HG03520 (cell line): ENCODE measurements around the gene TCERG1L.

ENCODE experiments used
- ATAC-seq: cut with Tn5 transposase; IDR thresholded peaks from one replicate; pipeline ENCODE4 v1.9.1; 2021; ENCODE audit warnings: mild to moderate bottlenecking, moderate library complexity; ENCODE audit not compliant: unreplicated experiment

Gene TCERG1L

DNA sequence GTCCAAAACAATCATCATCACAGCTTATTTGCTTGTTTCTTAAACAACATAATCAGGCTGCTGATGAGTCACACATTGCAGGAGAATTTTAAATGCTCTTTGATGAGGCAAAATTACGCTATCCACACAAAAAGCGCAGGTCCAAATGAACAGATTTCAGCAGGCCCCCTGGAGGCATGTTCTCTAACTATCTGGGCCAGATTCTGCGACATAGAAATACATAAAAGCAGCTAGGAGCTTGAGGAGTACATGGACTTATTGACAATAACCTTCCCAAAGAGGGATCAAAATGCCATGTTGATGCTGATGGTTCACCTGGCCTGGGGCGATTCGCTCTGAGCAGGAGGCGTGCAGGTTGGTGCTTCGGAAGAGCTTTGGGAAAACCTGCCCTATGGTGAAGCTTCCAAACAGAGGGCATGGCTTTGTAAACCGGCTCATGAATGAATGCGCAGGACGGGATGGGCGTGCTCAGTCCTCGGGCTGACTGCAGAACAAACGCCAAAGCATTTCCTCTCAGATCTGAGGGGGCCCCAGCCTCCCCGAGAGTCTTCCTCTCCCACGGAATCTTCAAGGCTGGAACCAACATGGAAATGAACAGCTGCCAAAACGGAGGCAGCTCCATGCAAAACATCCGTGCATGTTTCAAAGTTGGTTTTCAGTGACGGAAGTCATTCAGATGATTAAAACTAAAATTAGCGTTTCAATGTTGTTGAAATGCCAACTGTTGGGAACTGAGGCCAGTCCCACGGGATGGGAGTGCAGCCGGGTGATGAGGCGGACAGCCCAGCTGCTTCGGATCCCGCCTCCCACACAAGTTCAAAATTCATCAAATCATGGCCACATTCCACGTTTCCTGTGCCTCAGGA, 179.6 kb downstream of the TCERG1L start:
- no peak for ATAC-seq

DNA sequence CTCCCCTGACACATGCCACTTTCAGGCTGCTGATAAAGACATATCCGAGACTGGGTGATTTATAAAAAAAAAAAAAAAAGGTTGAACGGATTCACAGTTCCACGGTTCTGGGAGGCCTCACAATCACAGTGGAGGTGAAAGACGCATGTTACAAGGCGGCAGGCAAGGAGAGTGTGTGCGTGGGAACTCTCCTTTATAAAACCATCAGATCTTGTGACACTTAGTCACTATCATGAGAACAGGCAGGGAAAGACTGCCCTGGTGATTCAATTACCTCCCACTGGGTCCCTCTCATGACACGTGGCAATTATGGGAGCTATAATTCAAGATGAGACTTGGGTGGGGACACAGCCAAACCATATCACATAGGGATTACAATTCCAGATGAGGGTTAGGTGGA, 181.5 kb downstream of the TCERG1L start:
- no peak for ATAC-seq

DNA sequence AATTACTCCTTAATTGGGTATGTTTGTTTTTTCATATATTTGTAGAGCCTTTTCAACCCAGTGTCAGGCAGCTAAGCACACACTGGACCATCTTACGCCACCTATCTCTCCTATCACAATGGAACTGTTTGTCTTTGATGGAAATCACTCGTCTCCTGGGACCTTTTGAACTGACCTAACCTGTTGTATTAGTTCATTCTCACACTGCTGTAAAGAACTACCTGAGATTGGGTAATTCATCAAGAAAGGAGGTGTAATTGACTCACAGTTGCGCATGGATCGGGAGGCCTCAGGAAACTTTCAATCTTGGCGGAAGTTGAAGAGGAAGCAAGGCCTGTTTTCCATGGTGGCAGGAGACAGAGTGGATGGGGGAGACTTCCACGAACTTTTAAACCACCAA, 182.0 kb downstream of the TCERG1L start:
- ATAC-seq, result no peak

DNA sequence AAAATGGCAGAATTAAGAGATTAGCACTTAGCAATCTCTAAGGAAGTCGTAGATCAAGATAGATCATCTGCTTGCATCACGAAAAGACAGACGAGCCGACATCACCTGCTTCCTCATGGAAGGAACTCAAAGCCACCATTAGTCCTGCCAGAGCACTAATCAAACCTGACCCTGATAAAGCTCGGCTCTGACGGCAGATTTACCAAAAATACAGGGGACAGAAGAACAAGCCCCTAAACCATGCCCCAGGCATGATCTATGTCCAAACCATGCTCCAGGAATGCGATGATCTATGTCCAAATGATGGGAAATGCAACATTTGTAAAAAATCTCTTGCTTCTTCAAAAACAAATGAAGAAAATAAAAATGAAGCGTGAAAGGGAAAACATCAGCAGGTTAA, 182.8 kb downstream of the TCERG1L start:
- ATAC-seq, result no peak

DNA sequence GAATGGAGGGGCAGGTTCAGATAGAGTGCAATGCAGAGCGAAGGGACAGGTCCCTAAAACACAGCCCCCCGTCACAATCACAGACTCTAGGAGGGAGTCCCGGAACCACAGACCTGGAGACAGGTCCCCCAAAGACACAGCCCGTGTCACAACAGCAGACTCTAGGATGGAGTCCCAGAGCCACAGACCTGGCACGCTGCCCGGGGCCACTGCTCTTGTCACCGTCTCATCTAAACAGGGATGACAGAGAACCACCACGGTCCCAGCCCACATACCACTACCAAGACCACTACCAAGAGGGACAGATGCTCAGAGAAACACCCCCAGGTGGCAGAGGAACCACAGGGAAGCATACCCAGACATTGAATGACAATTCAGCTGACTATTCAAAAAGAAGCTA, 183.9 kb downstream of the TCERG1L start:
- ATAC-seq, result no peak

DNA sequence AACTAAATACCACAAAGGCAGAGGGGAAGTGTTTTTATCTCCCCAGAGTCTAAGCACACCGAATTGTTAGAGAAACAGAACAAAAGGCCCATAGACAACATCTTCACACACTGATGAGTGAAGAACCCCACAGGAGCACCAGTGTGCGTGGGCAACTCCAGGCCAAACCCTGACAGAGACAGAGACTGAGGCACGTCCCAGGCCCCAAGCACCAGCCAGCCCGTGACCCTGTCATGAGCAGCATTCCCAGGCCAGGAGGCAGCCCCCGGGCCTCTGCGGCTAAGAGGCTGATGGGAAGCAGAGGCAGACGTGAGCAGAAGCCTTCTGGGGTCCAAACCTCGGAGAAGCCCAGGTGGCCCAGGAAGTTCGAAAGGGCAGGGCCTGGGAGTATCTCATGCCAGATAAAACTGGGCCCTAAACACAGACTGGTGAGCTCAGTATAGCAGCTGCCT, 184.4 kb downstream of the TCERG1L start:
- no peak for ATAC-seq

DNA sequence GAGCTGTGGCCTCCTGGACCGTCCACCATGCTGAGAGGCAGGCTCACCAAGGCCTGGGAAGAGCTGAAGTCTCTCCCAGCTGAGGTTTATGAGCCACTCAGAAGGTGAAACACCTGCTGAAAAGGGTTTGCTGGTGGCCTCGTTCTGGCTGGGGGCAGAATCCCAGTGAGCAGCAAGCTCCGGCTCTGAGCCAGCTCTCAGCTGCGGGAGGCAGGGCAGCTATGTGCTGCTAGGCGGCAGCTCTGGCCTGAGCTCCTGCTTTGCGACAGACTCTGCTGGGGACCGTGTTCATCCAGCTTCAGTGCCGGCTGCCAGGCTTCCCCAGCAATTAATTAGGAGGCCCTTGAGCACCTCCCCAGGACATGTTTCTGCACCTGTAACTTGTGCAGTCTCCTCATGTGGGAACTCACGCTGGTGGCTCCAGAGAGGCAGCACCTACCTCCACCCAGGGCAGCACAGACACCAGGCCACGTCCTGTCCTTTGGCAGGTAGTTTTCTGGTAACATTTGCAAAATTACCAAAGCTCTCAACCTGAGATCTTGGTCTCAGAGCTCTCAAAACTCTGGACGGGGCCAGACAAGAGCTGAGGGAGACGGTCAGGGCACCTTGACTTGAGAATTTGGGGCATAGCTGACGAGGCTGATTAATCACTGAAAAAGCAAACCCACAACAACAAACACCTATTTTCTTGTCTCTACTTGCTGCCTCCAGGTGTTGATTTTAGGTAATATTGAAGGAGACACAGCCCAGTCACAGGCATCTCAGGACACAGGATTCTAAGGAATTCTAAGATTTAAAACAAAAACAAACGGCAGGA, 185.0 kb downstream of the TCERG1L start:
- no peak for ATAC-seq

DNA sequence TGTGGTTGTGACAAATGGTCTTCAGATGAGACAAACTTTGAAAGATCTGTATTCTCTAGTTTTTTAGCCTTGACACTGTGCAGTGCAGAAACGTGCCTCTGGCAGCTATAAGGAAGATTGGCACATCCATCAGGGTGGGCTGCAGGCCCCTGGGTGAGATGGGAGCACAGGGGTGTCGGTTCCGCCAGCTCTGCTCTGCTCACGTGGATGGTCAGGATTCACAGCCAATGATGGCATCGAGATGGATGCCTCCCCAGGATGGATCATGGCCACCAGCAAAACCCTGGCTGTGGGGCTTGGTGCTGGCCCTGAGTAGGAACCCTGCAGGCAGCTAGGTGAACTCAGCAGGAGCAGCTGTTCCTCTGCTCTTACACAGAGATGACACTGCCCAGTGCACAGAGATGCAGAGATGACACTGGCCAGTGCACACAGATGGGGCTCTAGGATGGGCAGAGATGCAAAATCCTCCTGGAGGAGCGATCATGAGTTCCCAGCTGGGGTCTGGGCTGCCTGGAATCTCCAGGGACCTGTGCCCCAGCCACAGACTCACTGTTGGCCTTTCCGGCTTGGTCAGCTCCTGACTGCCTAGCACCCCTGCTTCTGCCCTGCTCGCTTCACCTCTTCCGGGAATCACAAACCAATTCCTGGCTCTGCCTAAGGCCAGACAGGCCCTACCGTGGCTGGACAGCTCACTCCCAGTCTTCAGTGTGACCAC, 185.9 kb downstream of the TCERG1L start:
- ATAC-seq, result no peak

DNA sequence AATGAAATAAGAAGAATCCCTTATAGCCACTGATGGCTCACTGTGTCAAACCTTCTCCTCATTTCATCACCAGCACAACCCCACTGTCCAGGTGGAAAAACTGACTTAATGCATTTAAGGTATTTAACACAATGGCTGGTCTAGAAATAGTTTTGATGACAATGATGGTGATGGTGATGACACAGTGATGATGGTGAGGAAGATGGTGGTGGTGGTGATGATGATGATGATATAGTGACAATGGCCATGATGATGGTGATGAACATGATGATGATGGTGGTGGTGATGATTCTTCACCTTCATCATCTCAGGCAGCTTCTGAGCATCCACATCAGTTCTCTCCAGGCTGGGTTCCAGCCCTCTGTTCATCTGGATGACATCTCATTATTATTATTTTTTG, 186.6 kb downstream of the TCERG1L start:
- no peak for ATAC-seq

DNA sequence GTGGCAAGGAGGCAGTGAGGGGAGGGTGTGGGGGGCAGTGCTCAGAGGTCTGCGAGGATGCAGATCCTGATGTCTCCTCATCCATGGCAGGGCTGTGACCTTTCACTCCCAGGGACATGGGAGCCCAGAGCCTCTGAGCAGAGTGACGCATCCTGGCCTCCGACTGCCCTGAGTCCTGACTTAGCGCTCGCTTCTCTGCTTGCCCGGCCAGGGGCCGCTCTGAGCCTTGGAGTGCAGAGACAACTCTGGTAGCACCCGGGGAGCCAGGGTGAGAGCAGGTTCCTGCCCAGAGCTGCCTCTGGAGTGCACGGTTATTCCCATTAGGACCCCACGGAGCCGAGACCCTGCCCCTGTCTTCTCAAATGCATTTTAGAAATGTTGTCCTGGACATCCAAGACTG, 188.0 kb downstream of the TCERG1L start:
- ATAC-seq, result no peak

DNA sequence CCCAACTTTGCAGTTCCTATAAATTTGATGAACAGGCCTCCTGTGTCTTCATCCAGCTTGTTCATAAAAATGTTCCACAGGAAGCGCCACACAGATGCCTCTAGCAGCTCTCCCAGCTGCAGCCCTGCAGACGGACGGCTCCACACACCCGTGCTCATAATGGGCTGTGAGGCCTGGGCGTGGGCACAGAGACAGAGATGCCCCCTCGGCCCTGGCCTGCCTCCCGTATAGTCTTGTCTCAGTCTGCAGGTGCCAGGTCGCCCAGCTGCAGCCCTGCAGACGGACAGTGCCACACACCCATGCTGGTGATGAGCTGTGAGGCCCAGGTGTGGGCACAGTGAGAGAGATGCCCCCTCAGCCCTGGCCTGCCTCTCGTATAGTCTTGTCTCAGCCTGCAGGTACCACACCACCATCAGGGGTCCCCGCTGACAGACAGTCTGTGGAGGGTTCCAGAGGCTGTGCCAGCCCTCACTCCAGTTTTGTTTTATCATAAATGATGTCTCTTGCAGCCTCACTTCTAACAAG, 189.9 kb downstream of the TCERG1L start:
- no peak for ATAC-seq

DNA sequence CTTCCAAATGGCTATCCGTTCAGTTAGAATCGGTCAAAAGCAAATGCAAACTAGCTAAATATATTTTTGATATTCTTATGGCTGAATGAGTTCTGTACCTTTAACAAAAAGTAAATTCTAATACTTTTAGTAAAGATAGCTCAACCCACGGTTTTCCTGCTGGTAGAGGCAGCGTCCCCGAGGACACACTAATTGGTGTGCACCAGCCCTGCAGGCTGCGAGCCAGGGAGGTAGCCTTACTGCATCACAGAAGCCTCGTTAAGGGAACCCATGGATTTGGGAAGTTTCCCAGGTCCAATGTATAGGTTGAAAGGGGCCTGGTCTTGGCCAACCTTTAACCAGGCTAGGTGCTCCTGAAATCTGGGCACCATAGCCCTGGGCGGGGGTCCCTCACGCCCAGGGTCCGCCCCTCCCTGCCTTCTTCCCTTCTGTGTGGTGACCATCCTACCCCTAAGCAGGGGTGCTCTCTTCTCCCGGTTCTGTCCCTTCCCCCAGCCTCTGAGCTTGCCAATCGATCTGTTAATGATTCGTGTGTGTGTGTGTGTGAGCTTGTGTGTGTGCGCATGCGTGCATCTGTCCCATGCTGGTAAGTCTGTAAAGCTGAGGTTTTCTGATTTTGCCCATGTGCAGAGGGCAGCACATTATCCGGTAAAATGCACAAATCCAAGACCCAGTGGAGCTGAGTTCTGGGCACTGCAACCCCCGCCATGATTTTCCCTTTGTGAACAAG, 191.7 kb downstream of the TCERG1L start:
- no peak for ATAC-seq

DNA sequence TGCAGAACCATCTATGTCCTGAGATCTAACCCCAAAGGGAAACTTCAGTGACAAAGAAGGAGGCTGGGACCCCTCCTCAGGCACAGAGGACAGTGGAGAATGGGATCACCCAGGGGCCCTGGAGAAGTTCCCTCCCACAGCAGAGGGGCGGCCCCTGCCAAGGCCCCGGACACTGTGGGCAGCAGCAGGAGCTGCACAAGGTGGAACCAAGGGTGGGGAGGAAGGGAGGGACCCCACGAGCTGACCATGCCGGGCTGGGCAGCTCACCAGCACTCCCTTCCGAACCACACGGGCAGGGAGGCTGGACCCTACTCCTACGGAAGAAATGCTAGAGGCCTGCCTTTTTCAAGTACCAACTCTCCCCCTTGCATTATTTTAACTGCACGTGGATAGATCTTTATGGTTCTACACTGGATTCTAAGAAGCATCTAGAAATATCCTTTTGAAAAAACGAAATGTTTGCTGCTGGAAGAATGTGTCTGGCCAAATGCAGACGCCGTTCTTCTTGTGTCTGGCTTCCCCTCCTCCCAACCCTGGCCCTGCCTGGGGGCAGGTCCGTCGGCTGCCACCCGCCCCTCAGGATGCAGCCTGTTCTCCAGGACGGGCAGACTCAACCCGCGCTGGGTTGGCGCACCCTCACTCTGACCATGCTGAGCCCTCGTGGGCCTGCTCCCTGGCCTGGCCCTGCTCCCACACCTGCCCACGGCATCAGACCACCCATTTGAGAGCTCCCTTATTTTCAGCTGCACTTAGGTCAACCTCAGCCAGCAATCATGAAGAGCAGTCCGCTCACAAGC, 193.9 kb downstream of the TCERG1L start:
- no peak for ATAC-seq

DNA sequence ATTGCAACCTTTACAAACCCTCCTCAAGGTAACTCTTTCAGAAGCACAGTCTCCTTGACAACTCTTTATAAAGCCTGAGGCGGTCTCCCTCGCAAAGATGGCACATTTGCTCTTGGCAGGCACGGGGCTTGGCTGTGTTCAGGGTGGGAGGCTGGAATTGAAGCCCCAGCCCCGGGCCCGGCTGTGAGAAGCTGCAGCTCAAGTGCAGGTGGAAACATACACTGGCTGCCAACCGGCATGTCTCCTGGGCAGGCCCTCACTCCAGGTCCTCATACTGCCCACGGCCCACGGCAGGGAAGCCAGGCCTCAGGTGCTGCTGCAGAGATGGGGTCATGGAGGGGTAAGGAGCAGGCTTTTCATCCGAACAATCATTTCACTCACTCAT, 194.5 kb downstream of the TCERG1L start:
- ATAC-seq, result no peak

DNA sequence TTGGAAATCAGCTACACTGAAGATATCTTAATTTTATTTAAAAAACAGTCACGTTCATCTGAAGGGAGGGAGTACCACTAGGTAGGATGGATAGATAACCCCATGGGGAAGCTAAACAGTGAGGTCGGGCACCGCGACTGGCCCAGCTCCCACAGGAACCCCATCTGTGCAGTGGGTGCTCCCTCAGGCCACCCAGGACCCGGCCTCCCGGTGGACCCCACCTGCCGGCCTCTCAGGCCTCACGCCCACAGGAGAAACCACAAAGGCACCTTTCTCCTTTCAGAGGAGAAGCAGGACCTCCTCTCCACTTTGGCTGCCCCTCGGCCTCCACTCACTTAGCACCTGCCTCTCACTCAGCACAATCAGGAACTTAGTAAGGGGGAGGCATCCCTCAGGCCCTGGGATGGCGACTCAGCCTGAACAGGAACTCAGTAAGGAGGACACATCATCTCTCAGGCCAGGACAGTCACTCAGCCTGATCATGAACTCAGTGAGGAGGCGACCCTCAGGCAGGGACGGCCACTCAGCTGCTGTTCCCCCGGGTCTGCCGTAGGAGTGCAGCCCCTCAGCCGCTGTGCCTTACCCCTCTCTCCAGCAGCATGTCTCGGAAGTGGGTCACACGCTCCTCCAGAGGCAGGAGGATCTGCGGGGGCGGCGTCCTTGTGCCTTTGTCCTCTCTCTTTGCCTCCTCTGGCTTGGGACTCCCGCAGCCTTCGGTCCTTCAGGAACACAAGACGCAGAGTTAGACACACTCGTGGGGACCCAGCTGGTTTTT, 195.1 kb downstream of the TCERG1L start:
- ATAC-seq, result no peak

DNA sequence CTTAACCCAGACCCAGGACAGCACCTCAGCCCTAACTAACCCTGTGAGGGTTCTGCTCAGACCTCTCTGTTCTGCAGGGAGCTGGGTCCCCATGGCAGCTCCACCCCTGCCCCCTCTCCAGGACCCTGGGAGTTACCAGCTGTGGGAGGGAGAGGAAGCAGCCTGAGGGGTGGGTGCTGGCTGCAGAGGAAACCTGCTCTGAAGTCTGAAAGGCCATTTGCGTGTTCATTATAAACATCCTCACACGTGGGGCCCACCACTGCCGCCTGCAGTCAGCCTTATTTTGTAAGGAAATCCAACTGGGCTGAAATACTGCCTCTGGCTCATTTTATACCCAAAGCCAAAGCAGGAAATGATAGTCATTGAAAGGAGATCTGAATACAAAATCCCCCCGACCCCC, 195.7 kb downstream of the TCERG1L start:
- no peak for ATAC-seq

DNA sequence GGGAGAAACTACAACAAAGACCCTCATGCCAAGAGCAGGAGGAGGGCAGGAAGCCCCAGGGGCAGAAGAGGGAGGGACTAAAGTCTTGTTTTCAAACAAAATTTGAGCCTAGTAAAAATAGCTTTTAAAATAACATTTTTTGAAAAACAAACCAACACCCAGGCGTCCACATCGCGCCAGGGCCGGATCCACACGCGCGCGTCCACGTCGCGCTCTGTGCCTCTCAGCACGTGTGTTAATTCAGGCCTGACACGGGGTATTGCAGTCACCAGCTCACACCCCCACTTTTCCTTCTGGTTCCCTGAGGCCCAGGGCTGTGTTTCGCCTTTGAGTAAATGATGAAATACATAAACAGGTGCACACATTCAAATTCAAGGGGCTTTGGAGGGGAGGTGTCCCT, 196.2 kb downstream of the TCERG1L start:
- no peak for ATAC-seq

DNA sequence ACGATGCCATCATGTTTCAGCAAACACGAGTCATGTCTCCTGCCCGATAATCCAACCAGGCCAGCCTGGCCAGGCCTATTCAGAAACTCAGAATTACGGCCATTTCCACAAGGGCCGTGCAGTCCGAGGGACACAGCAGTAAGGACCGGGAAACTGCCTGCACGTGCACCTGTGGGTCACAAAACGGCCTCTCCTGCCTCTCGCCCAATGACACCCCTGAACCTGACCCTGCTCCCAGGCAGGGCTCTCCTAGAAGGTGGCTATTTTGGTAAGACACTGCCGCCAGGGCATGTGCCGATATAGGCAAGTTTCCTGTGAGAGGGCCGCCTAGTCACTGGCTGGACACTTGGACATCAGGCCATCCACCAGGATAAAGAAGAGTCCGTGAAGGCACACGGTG, 196.7 kb downstream of the TCERG1L start:
- ATAC-seq, result no peak

DNA sequence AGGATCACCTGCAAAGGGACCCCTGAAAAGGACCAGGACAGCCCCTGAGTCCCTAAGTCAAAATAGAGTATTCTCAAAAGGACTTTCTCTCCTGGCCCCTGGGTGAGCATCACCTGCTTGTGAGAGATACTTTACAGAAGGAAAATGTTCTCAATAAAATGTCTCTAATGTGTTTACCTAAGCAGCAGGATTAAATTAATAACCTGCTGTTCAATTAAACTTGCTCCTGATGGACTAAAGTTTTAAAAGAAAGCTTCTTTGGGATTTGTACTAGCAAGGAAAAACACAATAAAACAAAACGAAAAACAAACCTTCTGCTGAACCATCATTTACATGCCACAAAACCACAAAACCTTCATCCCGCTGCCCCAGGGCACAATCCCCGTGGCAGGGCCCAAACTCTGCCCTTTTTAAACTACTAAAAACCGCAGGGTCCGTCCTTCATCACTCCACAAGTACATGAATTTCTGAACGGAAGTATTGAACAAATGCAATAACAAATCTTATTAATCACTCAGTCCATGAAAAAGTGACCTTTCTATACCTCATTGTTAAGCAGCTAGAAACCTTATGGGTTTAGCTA, 197.7 kb downstream of the TCERG1L start:
- ATAC-seq, result no peak
